Lower leg skin (tissue), 3 donors: ENCODE results near the gene PAK6.

Experiments
- POLR2A ChIP-seq, 2 donors: fragments of 450-650 bp; IDR thresholded peaks; one replicate each; pipeline ENCODE4 v1.6.1; 2016 to 2017; ENCODE audit warnings: antibody characterized with exemption in 2 of 2, mild to moderate bottlenecking in 1 of 2, moderate library complexity in 1 of 2
- TF ChIP-seq, protein P1 (sequence below), 3 donors: fragments of 450-650 bp; IDR thresholded peaks; one replicate each; pipeline ENCODE4 v1.5.1; 2016; ENCODE audit warnings: antibody characterized with exemption in 3 of 3, mild to moderate bottlenecking in 3 of 3, moderate library complexity in 2 of 3

- TF ChIP-seq, protein P1, sequence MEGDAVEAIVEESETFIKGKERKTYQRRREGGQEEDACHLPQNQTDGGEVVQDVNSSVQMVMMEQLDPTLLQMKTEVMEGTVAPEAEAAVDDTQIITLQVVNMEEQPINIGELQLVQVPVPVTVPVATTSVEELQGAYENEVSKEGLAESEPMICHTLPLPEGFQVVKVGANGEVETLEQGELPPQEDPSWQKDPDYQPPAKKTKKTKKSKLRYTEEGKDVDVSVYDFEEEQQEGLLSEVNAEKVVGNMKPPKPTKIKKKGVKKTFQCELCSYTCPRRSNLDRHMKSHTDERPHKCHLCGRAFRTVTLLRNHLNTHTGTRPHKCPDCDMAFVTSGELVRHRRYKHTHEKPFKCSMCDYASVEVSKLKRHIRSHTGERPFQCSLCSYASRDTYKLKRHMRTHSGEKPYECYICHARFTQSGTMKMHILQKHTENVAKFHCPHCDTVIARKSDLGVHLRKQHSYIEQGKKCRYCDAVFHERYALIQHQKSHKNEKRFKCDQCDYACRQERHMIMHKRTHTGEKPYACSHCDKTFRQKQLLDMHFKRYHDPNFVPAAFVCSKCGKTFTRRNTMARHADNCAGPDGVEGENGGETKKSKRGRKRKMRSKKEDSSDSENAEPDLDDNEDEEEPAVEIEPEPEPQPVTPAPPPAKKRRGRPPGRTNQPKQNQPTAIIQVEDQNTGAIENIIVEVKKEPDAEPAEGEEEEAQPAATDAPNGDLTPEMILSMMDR (IDR thresholded peaks at IDR 0.05) = no peak
- TF ChIP-seq POLR2A (IDR thresholded peaks at IDR 0.05) = no peak
Observed at GRCh38 chr15:40247406-40247971, 8.6 kb downstream of the PAK6 start.
